HepG2 (cell line): ENCODE measurements around the gene RNF11. TPM values are rescaled to one million over a fixed set of nuclear protein-coding genes. Genes with fewer than 3 reads are reported as not detected.

Experiments
- ATAC-seq: fragments of 200-7000 bp; cut with Tn5 transposase; 3 replicates; pipeline ENCODE4 v1.9.1; 2020; ENCODE audit warnings: mild to moderate bottlenecking, moderate library complexity
- BruUV-seq: library from RNA; stranded (reverse); fragments of 400-500 nt; replicated peaks from 2 replicates; lab custom pipeline; 2021; lab: Mats Ljungman, UMichigan
- CTCF ChIA-PET: fragments of 300-600 bp; formaldehyde crosslinking; extraction: SDS; loops from one replicate; lab custom pipeline; 2021; ENCODE audit warnings: low total read pairs, inconsistent platforms, low intra/inter-chr PET ratio; lab: Yijun Ruan, JAX
- POLR2A ChIA-PET: fragments of 350-600 bp; sonication (Branson Sonifier 250); formaldehyde crosslinking; loops from one replicate; lab custom pipeline; 2020; ENCODE audit warnings: antibody characterized with exemption, inconsistent platforms; lab: Yijun Ruan, JAX
- DNase-seq: peaks from one replicate; pipeline ENCODE4 v3.0.0-alpha.2; 2015; ENCODE audit warnings: low spot score
- FAIRE-seq: peaks from 3 replicates; lab custom pipeline; 2011; peaks lifted over from hg19 to GRCh38; lab: Jason Lieb, UNC
- H2AFZ ChIP-seq: one replicate; pipeline ENCODE4 v1.6.1; 2011; ENCODE audit warnings: low read length, inconsistent platforms
- H3K27ac ChIP-seq: fragments of 300-600 bp; 3 replicates; pipeline ENCODE4 v1.8.0; 2011; ENCODE audit warnings: mixed run types, mild to moderate bottlenecking, mixed read lengths, low read length, inconsistent platforms; ENCODE audit not compliant: insufficient read depth; ENCODE audit errors: extremely low read length
- H3K27me3 ChIP-seq, 2 experiments: fragments of 200-600 bp in 1 of 2; 2 replicates in 1 of 2; 3 replicates in 1 of 2; pipeline versions ENCODE4 v1.6.0 to v1.8.0; 2011; ENCODE audit warnings: low read length in 2 of 2, mild to moderate bottlenecking in 2 of 2, moderate library complexity in 2 of 2, inconsistent platforms in 1 of 2; ENCODE audit not compliant: insufficient read depth in 2 of 2, control insufficient read depth in 1 of 2
- H3K36me3 ChIP-seq, 2 experiments: fragments of 200-600 bp in 1 of 2; replicated peaks in 1 of 2; 2 replicates in 1 of 2; 3 replicates in 1 of 2; pipeline versions ENCODE4 v1.5.1 to v1.8.0; 2011; ENCODE audit warnings: low read length in 2 of 2, inconsistent platforms in 1 of 2; ENCODE audit not compliant: insufficient read depth in 2 of 2, control insufficient read depth in 1 of 2
- H3K4me1 ChIP-seq: 2 replicates; pipeline ENCODE4 v1.5.1; 2012; ENCODE audit warnings: low read length, inconsistent platforms; ENCODE audit not compliant: insufficient read depth
- H3K4me2 ChIP-seq: 2 replicates; pipeline ENCODE4 v1.6.0; 2011; ENCODE audit warnings: low read depth, low read length, inconsistent platforms
- H3K4me3 ChIP-seq, 3 experiments: fragments of 200-600 bp in 1 of 3; sonication (generic), shearing (Covaris generic) in 1 of 3; replicated peaks in 1 of 3; 2 replicates each; pipeline ENCODE4 v1.5.1; 2011 to 2016; ENCODE audit warnings: low read length in 3 of 3, inconsistent platforms in 2 of 3, low read depth in 2 of 3, mild to moderate bottlenecking in 2 of 3, control low read depth in 1 of 3, mixed read lengths in 1 of 3; ENCODE audit not compliant: insufficient read depth in 1 of 3
- H3K79me2 ChIP-seq: one replicate; pipeline ENCODE4 v1.6.1; 2011; ENCODE audit warnings: low read length, inconsistent platforms; ENCODE audit not compliant: insufficient read depth
- H3K9ac ChIP-seq: 2 replicates; pipeline ENCODE4 v1.6.0; 2011; ENCODE audit warnings: mild to moderate bottlenecking, low read depth, low read length, inconsistent platforms; ENCODE audit not compliant: insufficient read depth
- H3K9me3 ChIP-seq: 2 replicates; pipeline ENCODE4 v1.5.1; 2012; ENCODE audit warnings: mild to moderate bottlenecking, low read length
- H4K20me1 ChIP-seq: 2 replicates; pipeline ENCODE4 v1.6.0; 2011; ENCODE audit warnings: inconsistent platforms, mild to moderate bottlenecking, low read length, moderate library complexity; ENCODE audit not compliant: insufficient read depth
- AGO2 ChIP-seq: fragments of 200-400 bp; formaldehyde crosslinking; optimal IDR thresholded peaks from 2 replicates; pipeline ENCODE3; 2017; ENCODE audit warnings: mild to moderate bottlenecking, low read depth, low read length, moderate library complexity
- ARHGAP35 ChIP-seq: sonication (generic); formaldehyde crosslinking; IDR thresholded peaks from 2 replicates; pipeline ENCODE4 v1.9.0; 2022; ENCODE audit warnings: mild to moderate bottlenecking, inconsistent platforms, moderate library complexity, missing genetic modification reagents, borderline replicate concordance
- EHMT2 ChIP-seq: fragments of 200-600 bp; sonication (generic); IDR thresholded peaks from 2 replicates; pipeline ENCODE4 v1.7.0; 2017; ENCODE audit warnings: antibody characterized with exemption, low read depth, low read length, borderline replicate concordance
- HHEX ChIP-seq: IDR thresholded peaks from 2 replicates; pipeline ENCODE4 v1.6.1; 2016; ENCODE audit warnings: control low read depth
- MAFF ChIP-seq: IDR thresholded peaks from 2 replicates; pipeline ENCODE4 v1.6.1; 2011; ENCODE audit warnings: low read depth, low read length, improper control_type of control experiment
- MAFK ChIP-seq, 2 experiments: IDR thresholded peaks in 1 of 2; conservative IDR thresholded peaks in 1 of 2; 2 replicates each; pipeline ENCODE4 v1.6.1; 2011; ENCODE audit warnings: improper control_type of control experiment in 2 of 2, low read length in 2 of 2
- NPAS2 ChIP-seq: sonication (generic); formaldehyde crosslinking; IDR thresholded peaks from 2 replicates; pipeline ENCODE4 v1.8.0; 2022; ENCODE audit warnings: mild to moderate bottlenecking, missing genetic modification reagents, borderline replicate concordance
- RAD21 ChIP-seq: fragments of 450-650 bp; formaldehyde crosslinking; IDR thresholded peaks from 2 replicates; pipeline ENCODE4 v1.5.0; 2020; ENCODE audit warnings: mild to moderate bottlenecking
- RBAK ChIP-seq: sonication (generic); formaldehyde crosslinking; IDR thresholded peaks from 2 replicates; pipeline ENCODE4 v1.5.1; 2020; ENCODE audit warnings: mild to moderate bottlenecking, missing genetic modification reagents
- SNRNP70 ChIP-seq: fragments of 200-400 bp; formaldehyde crosslinking; IDR thresholded peaks from 2 replicates; pipeline ENCODE4 v1.6.1; 2017; ENCODE audit warnings: mild to moderate bottlenecking, low read depth, low read length, moderate library complexity
- SP1 ChIP-seq, 2 experiments: fragments of 450-650 bp in 1 of 2; sonication (generic) in 1 of 2; formaldehyde crosslinking in 1 of 2; IDR thresholded peaks; 2 replicates each; pipeline versions ENCODE4 v1.4.0 to v1.6.1; 2016 to 2020; ENCODE audit warnings: missing genetic modification reagents in 1 of 2
- SRSF9 ChIP-seq: fragments of 200-400 bp; formaldehyde crosslinking; IDR thresholded peaks from 2 replicates; pipeline ENCODE4 v1.6.1; 2018; ENCODE audit warnings: borderline replicate concordance, mild to moderate bottlenecking, low read depth, low read length; ENCODE audit not compliant: insufficient read depth, poor library complexity, severe bottlenecking
- USF2 ChIP-seq, 2 experiments: sonication (generic) in 1 of 2; formaldehyde crosslinking in 1 of 2; IDR thresholded peaks; 2 replicates each; pipeline versions ENCODE4 v1.5.1 to v1.6.1; 2011 to 2020; ENCODE audit warnings: borderline replicate concordance in 1 of 2, low read depth in 1 of 2, low read length in 1 of 2, mild to moderate bottlenecking in 1 of 2, missing genetic modification reagents in 1 of 2, moderate library complexity in 1 of 2
- XRCC5 ChIP-seq: fragments of 200-400 bp; formaldehyde crosslinking; optimal IDR thresholded peaks from 2 replicates; pipeline ENCODE3; 2017; ENCODE audit warnings: mild to moderate bottlenecking, low read length
- ZNF3 ChIP-seq: IDR thresholded peaks from 2 replicates; pipeline ENCODE4 v1.7.0; 2017; ENCODE audit warnings: inconsistent platforms
- WGBS: methylation state at CpG from one replicate; pipeline ENCODE4 v1.1.6; 2017; ENCODE audit warnings: low lambda C conversion rate; 5-methylcytosine and 5-hydroxymethylcytosine counted together
- in situ Hi-C: cut with HindIII; loops from 2 replicates; pipeline ENCODE4 v1.10.0; 2017; ENCODE audit warnings: low pct_unique_long_range_greater_than_20kb; ENCODE audit not compliant: extremely low pct_ligation_motif_present
- intact Hi-C: fragments of 100-400 bp; cut with micrococcal nuclease; formaldehyde crosslinking; loops from one replicate; pipeline ENCODE4 v1.10.0; 2022; ENCODE audit not compliant: unreplicated experiment
- polyA plus RNA-seq, 8 experiments: library from polyadenylated mRNA; depleted of rRNA in 3 of 8; stranded (reverse) in 7 of 8; unstranded in 1 of 8; fragments of >200 nt; fragmentation: Illumina TruSeq in 4 of 8; extraction: Trizol in 4 of 8; gene quantifications; 2 replicates each; pipeline versions ENCODE4 v1.2.1 to v1.2.3, GENCODE V29; 2011 to 2016; ENCODE audit warnings: low read depth in 4 of 8, missing spikeins in 1 of 8, mixed read lengths in 1 of 8; ENCODE audit not compliant: insufficient read depth in 1 of 8
- total RNA-seq, 5 experiments: library from RNA; depleted of rRNA; stranded (reverse); fragments of >200 nt; fragmentation: Illumina TruSeq; extraction: Trizol; gene quantifications; 2 replicates each; pipeline ENCODE4 v1.2.3, GENCODE V29; 2016; ENCODE audit warnings: low read depth in 1 of 5

The RNF11 gene
- total and polyA plus RNA-seq, 2 of the 13 experiments (the other 11 are each of a cell fraction or from before 2014, with no cell fraction given): 41.2 to 48.8 TPM

DNA sequence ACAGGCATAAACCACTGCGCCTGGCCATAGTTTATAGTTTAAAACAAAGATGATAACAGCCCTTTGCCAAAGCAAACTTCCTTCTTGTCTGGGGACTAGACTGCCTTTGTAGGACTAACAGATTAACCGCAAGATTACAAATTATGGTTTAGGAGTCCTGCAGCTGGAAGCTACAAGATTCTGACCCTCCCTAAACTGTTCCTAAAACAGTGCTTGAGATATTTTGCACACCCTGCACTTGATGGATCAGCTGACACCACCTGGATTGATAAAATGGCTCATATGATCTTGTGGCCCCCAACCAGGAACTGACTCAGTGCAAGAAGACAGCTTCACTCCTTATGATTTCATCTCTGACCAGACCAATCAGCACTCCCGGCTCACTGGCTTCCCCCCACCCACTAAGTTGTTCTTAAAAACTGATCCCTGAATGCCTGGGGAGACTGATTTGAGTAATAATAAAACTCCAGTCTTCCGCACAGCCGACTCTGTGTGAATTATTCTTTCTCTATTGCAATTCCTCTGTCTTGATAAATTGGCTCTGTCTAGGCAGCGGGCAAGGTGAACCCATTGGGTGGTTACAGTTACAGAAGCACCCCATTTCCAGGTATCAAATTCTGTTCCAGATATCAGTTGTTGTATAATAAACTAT is 13.8 kb upstream of the RNF11 start (continued):
- TF ChIP-seq EHMT2 (no peak), RAD21 (CRISPR knock-in tag) (no peak), AGO2 (no peak), ARHGAP35 (CRISPR knock-in tag) (no peak), SP1 (IDR thresholded peaks at IDR 0.05) (no peak), SP1 (CRISPR knock-in tag; IDR thresholded peaks at IDR 0.05) (no peak), XRCC5 (no peak), HHEX (CRISPR knock-in tag) (no peak)

GRCh38 chr1:51222809-51223208 is 13.3 kb upstream of the RNF11 start:
- Histone ChIP-seq H3K4me1 (no peaks in the 10 kb centered on the region), H3K9me3 (no peaks in the 10 kb centered on the region), H3K4me3 (no peak overlapping the region), H2AFZ (no peak overlapping the region), H3K4me2 (no peak overlapping the region), H3K9ac (no peak overlapping the region), H3K36me3 (no peaks in the 10 kb centered on the region), H3K27ac (no peak overlapping the region), H4K20me1 (no peaks in the 10 kb centered on the region), H3K79me2 (no peaks in the 10 kb centered on the region), H3K27me3 (peaks cover 0 to 3% of the 10 kb centered on the region in 2 experiments; a peak in 1 of 5 replicates)
- peak; percentile 40 for TF ChIP-seq MAFF
- TF ChIP-seq SRSF9: no peak
- TF ChIP-seq ZNF3 (CRISPR knock-in tag): no peak
- TF ChIP-seq SNRNP70: no peak
- no peak for TF ChIP-seq RBAK (CRISPR knock-in tag)
- TF ChIP-seq NPAS2 (CRISPR knock-in tag): no peak
- peak; percentile 20 to 53; a peak in 2 of 4 replicates for TF ChIP-seq MAFK (conservative IDR thresholded peaks at IDR 0.05 in 1 of 2, IDR thresholded peaks at IDR 0.05 in 1 of 2; ENCODE audit: low read length in 2 of 2)
- TF ChIP-seq USF2 (IDR thresholded peaks at IDR 0.05; ENCODE audit: low read depth, low read length): no peak
- TF ChIP-seq USF2 (CRISPR knock-in tag; IDR thresholded peaks at IDR 0.05; ENCODE audit: borderline replicate concordance): no peak
- ChIA-PET POLR2A (no interaction called here), CTCF (no interaction called here)
- BruUV-seq: no TSS peak
- ATAC-seq (no peak), FAIRE-seq (no peak), DNase-seq (no peak)
- intact Hi-C loops: no loop called here
- WGBS: 41% methylated on average over 3 of the region's 3 CpGs
- in situ Hi-C loops: no loop called here
